ENCODE results near the gene LTBP4. TPM values are rescaled to one million over a fixed set of nuclear protein-coding genes. Genes with fewer than 3 reads are reported as not detected.

LTBP4 gene
- total RNA-seq, 1 experiment from 2014 or later: 75.4 TPM

- in situ Hi-C loops (cut with HindIII; ENCODE audit: low pct_unique_long_range_greater_than_20kb, low sequenced_read_pairs): no loop called here
- Histone ChIP-seq H3K9me3 (ENCODE audit: control insufficient read depth, insufficient read depth, low read depth, low read length) (no peaks in the 10 kb centered on the region), H3K36me3 (ENCODE audit: control insufficient read depth, insufficient read depth, low read length) (no peaks in the 10 kb centered on the region; the same call in 1 of the 2 replicates), H3K4me1 (ENCODE audit: control insufficient read depth, insufficient read depth, low read length) (peaks cover 15% of the 10 kb centered on the region), H3K4me3 (ENCODE audit: low read depth in 2 of 2, low read length in 2 of 2) (no peak overlapping the region), H3K27ac (ENCODE audit: low read length) (no peak overlapping the region), H3K27me3 (ENCODE audit: control insufficient read depth, insufficient read depth, low read length) (no peaks in the 10 kb centered on the region)
- ChIA-PET CTCF (interaction anchor here (0.6 kb wide), 1 partner anchor 101 kb away, joined by 7 read pairs; no protein-coding TSS in a partner anchor), POLR2A (no interaction called here)
- DNase-seq (ENCODE audit: low read depth, low spot score) (no peak), ATAC-seq (no peak)
- intact Hi-C loops (cut with micrococcal nuclease; ENCODE audit: unreplicated experiment): loop anchor here (5.0 kb wide), 1 partner anchor 53 kb away; no protein-coding TSS in a partner anchor
- no peak for TF ChIP-seq POLR2AphosphoS5 (IDR thresholded peaks at IDR 0.05; ENCODE audit: low read depth, low read length)
- no peak for TF ChIP-seq TCF7L2 (IDR thresholded peaks at IDR 0.05; ENCODE audit: low read depth, low read length)
- TF ChIP-seq SIN3A (IDR thresholded peaks at IDR 0.05; ENCODE audit: borderline replicate concordance, insufficient read depth, low read depth, low read length): no peak
- TF ChIP-seq REST (IDR thresholded peaks at IDR 0.05; ENCODE audit: insufficient read depth in 1 of 2, low read depth in 2 of 2, low read length in 1 of 2): no peak
- TF ChIP-seq CTCF (IDR thresholded peaks at IDR 0.05): no peak
- no TSS peak for BruUV-seq (replicated peaks)
Measured at GRCh38 chr19:40599902-40600569, 1.1 kb upstream of the LTBP4 start.

GRCh38 chr19:40600570-40601133 lies 517 bp upstream of the LTBP4 start:
- in situ Hi-C loops (cut with HindIII; ENCODE audit: low pct_unique_long_range_greater_than_20kb, low sequenced_read_pairs) (no loop called here), intact Hi-C loops (cut with micrococcal nuclease; ENCODE audit: unreplicated experiment) (no loop called here)
- CTCF ChIA-PET: interaction anchor here (0.7 kb wide), 1 partner anchor 19 kb away, joined by 3 read pairs; no protein-coding TSS in a partner anchor
- Histone ChIP-seq H3K4me1 (ENCODE audit: control insufficient read depth, insufficient read depth, low read length) (peaks cover 15% of the 10 kb centered on the region), H3K4me3 (ENCODE audit: low read depth in 2 of 2, low read length in 2 of 2) (no peak overlapping the region; a peak in 1 of 4 replicates), H3K9me3 (ENCODE audit: control insufficient read depth, insufficient read depth, low read depth, low read length) (no peaks in the 10 kb centered on the region), H3K27me3 (ENCODE audit: control insufficient read depth, insufficient read depth, low read length) (no peaks in the 10 kb centered on the region), H3K27ac (ENCODE audit: low read length) (no peak overlapping the region), H3K36me3 (ENCODE audit: control insufficient read depth, insufficient read depth, low read length) (no peaks in the 10 kb centered on the region; the same call in 1 of the 2 replicates)
- BruUV-seq (replicated peaks): no TSS peak
- DNase-seq (ENCODE audit: low read depth, low spot score) (no peak), ATAC-seq (no peak)
- TF ChIP-seq REST (IDR thresholded peaks at IDR 0.05; ENCODE audit: insufficient read depth in 1 of 2, low read depth in 2 of 2, low read length in 1 of 2): no peak
- TF ChIP-seq POLR2AphosphoS5 (IDR thresholded peaks at IDR 0.05; ENCODE audit: low read depth, low read length): no peak
- no peak; the same call in 1 of the 2 replicates for TF ChIP-seq CTCF (IDR thresholded peaks at IDR 0.05)
- no peak for TF ChIP-seq SIN3A (IDR thresholded peaks at IDR 0.05; ENCODE audit: borderline replicate concordance, insufficient read depth, low read depth, low read length)
- TF ChIP-seq TCF7L2 (IDR thresholded peaks at IDR 0.05; ENCODE audit: low read depth, low read length): no peak
- POLR2A ChIA-PET: no interaction called here
